B cell (primary cell): ENCODE data around the gene OS9. TPM values are rescaled to one million over a fixed set of nuclear protein-coding genes. Genes with fewer than 3 reads are reported as not detected.
A peak's percentile ranks its signal among the peaks of the same experiment; 100 is the strongest.

Experiments
- ATAC-seq: fragments of 200-7000 bp; cut with Tn5 transposase; one replicate; pipeline ENCODE4 v1.10.0; 2021; ENCODE audit warnings: low read depth, mild to moderate bottlenecking, moderate number of reproducible peaks, moderate library complexity
- CTCF ChIA-PET: fragments of 350-600 bp; sonication (Branson Sonifier 250); formaldehyde crosslinking; loops from one replicate; lab custom pipeline; 2021; ENCODE audit warnings: antibody characterized with exemption, inconsistent platforms; lab: Charles Lee
- POLR2A ChIA-PET: fragments of 350-600 bp; sonication (Branson Sonifier 250); formaldehyde crosslinking; loops from one replicate; lab custom pipeline; 2021; ENCODE audit warnings: antibody characterized with exemption; lab: Charles Lee
- DNase-seq: peaks from one replicate; pipeline ENCODE4 v3.0.0; 2013
- H2AFZ ChIP-seq: 2 replicates; pipeline ENCODE4 v1.6.1; 2012; ENCODE audit warnings: mild to moderate bottlenecking, low read depth, low read length; ENCODE audit not compliant: insufficient read depth, poor library complexity, severe bottlenecking
- H3K27ac ChIP-seq, 2 donors: 1 replicate in 1 of 2; 2 replicates in 1 of 2; pipeline ENCODE4 v1.5.1; 2012 to 2013; ENCODE audit warnings: low read length in 2 of 2, mild to moderate bottlenecking in 2 of 2, moderate library complexity in 1 of 2
- H3K27me3 ChIP-seq, 4 experiments: fragments of 200-600 bp in 1 of 4; sonication (generic) in 1 of 4; replicated peaks in 1 of 4; 1 replicate in 2 of 4; 2 replicates in 2 of 4; pipeline versions ENCODE4 v1.6.1 to v1.7.0; 2013 to 2016; ENCODE audit warnings: low read length in 3 of 4, mild to moderate bottlenecking in 2 of 4, mixed read lengths in 1 of 4, moderate library complexity in 1 of 4; ENCODE audit not compliant: insufficient read depth in 4 of 4, control insufficient read depth in 3 of 4; ENCODE audit errors: control extremely low read depth in 1 of 4
- H3K36me3 ChIP-seq, 2 experiments: replicated peaks in 1 of 2; 1 replicate in 1 of 2; 2 replicates in 1 of 2; pipeline versions ENCODE4 v1.6.1 to v1.7.1; 2013; ENCODE audit warnings: low read length in 1 of 2; ENCODE audit not compliant: insufficient read depth in 2 of 2, control insufficient read depth in 1 of 2; ENCODE audit errors: control extremely low read depth in 1 of 2, extremely low read depth in 1 of 2
- H3K4me1 ChIP-seq, 2 donors: fragments of 200-600 bp in 1 of 2; sonication (generic) in 1 of 2; 1 replicate in 1 of 2; 2 replicates in 1 of 2; pipeline versions ENCODE4 v1.5.1 to v1.6.1; 2013 to 2017; ENCODE audit warnings: low read length in 2 of 2; ENCODE audit not compliant: control insufficient read depth in 2 of 2, insufficient read depth in 2 of 2
- H3K4me2 ChIP-seq: replicated peaks from 2 replicates; pipeline ENCODE3; 2012; ENCODE audit warnings: mild to moderate bottlenecking, low read depth, low read length; ENCODE audit not compliant: poor library complexity, severe bottlenecking
- H3K4me3 ChIP-seq, 5 experiments: fragments of 200-600 bp in 1 of 5; sonication (generic) in 1 of 5; 1 replicate in 3 of 5; 2 replicates in 2 of 5; pipeline versions ENCODE4 v1.5.1 to v1.7.0; 2011 to 2016; ENCODE audit warnings: low read length in 4 of 5, mild to moderate bottlenecking in 4 of 5, low read depth in 2 of 5, control low read depth in 1 of 5, moderate library complexity in 1 of 5; ENCODE audit not compliant: insufficient read depth in 1 of 5; ENCODE audit errors: control extremely low read depth in 1 of 5, extremely low read depth in 1 of 5
- H3K79me2 ChIP-seq: fragments of 200-600 bp; sonication (generic); one replicate; pipeline ENCODE4 v1.6.0; 2016; ENCODE audit warnings: low read length; ENCODE audit not compliant: control insufficient read depth, insufficient read depth
- H3K9ac ChIP-seq: fragments of 200-600 bp; sonication (generic); 2 replicates; pipeline ENCODE4 v1.6.1; 2017; ENCODE audit warnings: mild to moderate bottlenecking, low read length, moderate library complexity
- H3K9me3 ChIP-seq, 3 donors: one replicate each; pipeline versions ENCODE4 v1.6.1 to v1.7.1; 2013; ENCODE audit warnings: low read length in 2 of 3; ENCODE audit not compliant: control insufficient read depth in 2 of 3, insufficient read depth in 1 of 3; ENCODE audit errors: control extremely low read depth in 1 of 3
- H4K20me1 ChIP-seq: 2 replicates; pipeline ENCODE4 v1.6.0; 2012; ENCODE audit warnings: mild to moderate bottlenecking, low read length; ENCODE audit not compliant: insufficient read depth, control insufficient read depth, poor library complexity, severe bottlenecking
- H3K27ac Mint-ChIP-seq: one replicate; pipeline ENCODE4 v1.8.0; 2021; ENCODE audit warnings: mixed read lengths
- H3K27me3 Mint-ChIP-seq: one replicate; pipeline ENCODE4 v1.8.0; 2021; ENCODE audit warnings: mixed read lengths
- H3K4me1 Mint-ChIP-seq: one replicate; pipeline ENCODE4 v1.8.0; 2021; ENCODE audit warnings: mixed read lengths
- H3K4me3 Mint-ChIP-seq: one replicate; pipeline ENCODE4 v1.8.0; 2021; ENCODE audit warnings: mixed read lengths
- H3K9me3 Mint-ChIP-seq: one replicate; pipeline ENCODE4 v1.8.0; 2022; ENCODE audit warnings: mixed read lengths; ENCODE audit not compliant: insufficient read depth
- CTCF ChIP-seq: fragments of 200-600 bp; IDR thresholded peaks from one replicate; pipeline ENCODE4 v1.8.0; 2022; ENCODE audit warnings: antibody characterized with exemption, mild to moderate bottlenecking
- EZH2 ChIP-seq: IDR thresholded peaks from 2 replicates; pipeline ENCODE4 v1.6.1; 2012; ENCODE audit warnings: borderline replicate concordance, low read depth, mild to moderate bottlenecking, moderate library complexity, low read length; ENCODE audit not compliant: insufficient read depth, poor library complexity, severe bottlenecking
- WGBS: methylation state at CpG from one replicate; pipeline ENCODE4 v1.1.5; 2013; ENCODE audit warnings: missing lambda C conversion rate; ENCODE audit not compliant: insufficient coverage; 5-methylcytosine and 5-hydroxymethylcytosine counted together
- intact Hi-C: fragments of 100-400 bp; cut with micrococcal nuclease; formaldehyde crosslinking; loops from one replicate; pipeline ENCODE4 v1.10.0; 2022
- polyA plus RNA-seq: library from polyadenylated mRNA; depleted of rRNA; stranded (reverse); fragments of >200 nt; gene quantifications from 2 replicates; pipeline ENCODE4 v1.2.3, GENCODE V29; 2012
- total RNA-seq, 2 donors: library from RNA; stranded (reverse); fragments of 120-200 nt in 1 of 2; gene quantifications; 1 replicate in 1 of 2; 2 replicates in 1 of 2; pipeline versions ENCODE4 v1.2.3 to v1.2.4, GENCODE V29; 2013 to 2022

Gene OS9
- total and polyA plus RNA-seq, 2 donors (not counting 1 experiment from before 2014, with no cell fraction given), result 182 to 234 TPM

DNA sequence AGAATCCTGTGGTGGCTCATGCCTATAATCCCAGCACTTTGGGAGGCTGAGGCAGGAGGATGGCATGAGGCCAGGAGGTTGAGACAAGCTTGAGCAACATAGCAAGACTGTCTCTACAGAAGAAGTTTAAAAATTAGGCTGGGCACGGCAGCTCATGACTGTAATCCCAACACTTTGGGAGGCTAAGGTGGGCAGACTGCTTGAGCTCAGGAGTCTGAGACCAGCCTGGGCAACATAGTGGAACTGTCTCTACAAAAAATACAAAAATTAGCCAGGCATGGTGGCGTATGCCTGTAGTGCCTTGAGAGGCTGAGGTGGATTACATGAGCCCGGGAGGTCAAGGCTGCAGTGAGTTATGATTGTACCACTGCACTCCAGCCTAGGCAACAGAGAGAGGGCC, 73.9 kb downstream of the OS9 start:
- Histone ChIP-seq H3K27ac (no peak overlapping the region), H3K36me3 (no peaks in the 10 kb centered on the region), H3K79me2 (peaks cover 18% of the 10 kb centered on the region), H3K4me2 (no peak overlapping the region), H3K4me1 (peaks cover 40 to 47% of the 10 kb centered on the region in 2 donors), H3K27me3 (peaks cover 0 to 38% (median 26%) of the 10 kb centered on the region in 4 experiments), H4K20me1 (peaks cover 15% of the 10 kb centered on the region), H3K9me3 (peaks cover 0 to 13% (median 0%) of the 10 kb centered on the region in 3 donors), H2AFZ (no peak overlapping the region), H3K9ac (no peak overlapping the region), H3K4me3 (no peak overlapping the region)
- Mint-ChIP-seq H3K27me3 (peaks cover 24% of the 10 kb centered on the region), H3K4me3 (no peak overlapping the region), H3K9me3 (no peaks in the 10 kb centered on the region), H3K27ac (no peak overlapping the region), H3K4me1 (peaks cover 42% of the 10 kb centered on the region)
- ChIA-PET CTCF (interaction anchor here (1.1 to 3.0 kb wide), 4 partner anchors 9 to 15 kb away, joined by 3 to 37 read pairs (median 5); partner anchors contain the start of gene TSFM), POLR2A (no interaction called here)
- no peak for ATAC-seq
- intact Hi-C loops, result no loop called here
- 100% methylated on average over 1 of the region's 3 CpGs for WGBS
- TF ChIP-seq EZH2 (no peak), CTCF (no peak)
- no peak for DNase-seq

- no peak overlapping the region for H3K9ac ChIP-seq
- ChIA-PET POLR2A (no interaction called here), CTCF (no interaction called here)
- H3K9me3 ChIP-seq, result peaks cover 0 to 13% (median 0%) of the 10 kb centered on the region in 3 donors
- WGBS, result 98% methylated on average over 7 of the region's 11 CpGs
- H3K79me2 ChIP-seq, result peaks cover 7% of the 10 kb centered on the region
- peaks cover 0 to 32% (median 22%) of the 10 kb centered on the region in 4 experiments for H3K27me3 ChIP-seq
- TF ChIP-seq CTCF (no peak), EZH2 (no peak)
- Mint-ChIP-seq H3K9me3 (no peaks in the 10 kb centered on the region), H3K27me3 (peaks cover 17% of the 10 kb centered on the region), H3K4me3 (no peak overlapping the region), H3K27ac (no peak overlapping the region), H3K4me1 (peaks cover 36% of the 10 kb centered on the region)
- intact Hi-C loops, result no loop called here
- no peak overlapping the region for H3K4me3 ChIP-seq
- no peak overlapping the region for H2AFZ ChIP-seq
- ATAC-seq (no peak), DNase-seq (peak; percentile 8)
- no peaks in the 10 kb centered on the region for H3K36me3 ChIP-seq
- H4K20me1 ChIP-seq, result peaks cover 3% of the 10 kb centered on the region
- H3K4me2 ChIP-seq, result no peak overlapping the region
- peaks cover 38 to 47% of the 10 kb centered on the region in 2 donors for H3K4me1 ChIP-seq
- no peak overlapping the region for H3K27ac ChIP-seq
Measured at GRCh38 chr12:57769594-57769993, 75.7 kb downstream of the OS9 start.
